ENCODE measurements around the gene CCDC188. TPM values are rescaled to one million over a fixed set of nuclear protein-coding genes. Genes with fewer than 3 reads are reported as not detected.

The CCDC188 gene
- total and polyA plus RNA-seq, 8 donors = 0.10 to 40.8 (median 0.76) TPM; not detected in 1

GRCh38 chr22:20193761-20194494, 43.1 kb upstream of the CCDC188 start:
- DNase-seq = no peak
- Histone ChIP-seq H3K4me1 (no peaks in the 10 kb centered on the region), H3K27me3 (no peaks in the 10 kb centered on the region), H3K27ac (no peak overlapping the region), H3K9me3 (no peaks in the 10 kb centered on the region), H3K4me3 (no peak overlapping the region), H3K36me3 (no peaks in the 10 kb centered on the region)
- 80 to 89% (median 85%) methylated on average over 12 to 17 of the region's 17 CpGs for WGBS, 5 donors
- no peak for TF ChIP-seq POLR2AphosphoS5 (IDR thresholded peaks at IDR 0.05)
- no peak for TF ChIP-seq CTCF (IDR thresholded peaks at IDR 0.05)
- TF ChIP-seq POLR2A (IDR thresholded peaks at IDR 0.05) = no peak
- no peak for TF ChIP-seq EP300 (IDR thresholded peaks at IDR 0.05)
- intact Hi-C loops (cut with DNase I; ENCODE audit: low total_unique reads) = no loop called here

- DNase-seq = no peak
- Histone ChIP-seq H3K27me3 (no peaks in the 10 kb centered on the region), H3K4me1 (no peaks in the 10 kb centered on the region), H3K27ac (no peak overlapping the region), H3K9me3 (no peaks in the 10 kb centered on the region), H3K36me3 (no peaks in the 10 kb centered on the region), H3K4me3 (no peak overlapping the region)
- TF ChIP-seq POLR2A (IDR thresholded peaks at IDR 0.05) (no peak), EP300 (IDR thresholded peaks at IDR 0.05) (no peak), CTCF (IDR thresholded peaks at IDR 0.05) (no peak), POLR2AphosphoS5 (IDR thresholded peaks at IDR 0.05) (no peak)
- intact Hi-C loops (cut with DNase I; ENCODE audit: low total_unique reads) = no loop called here
- WGBS, 5 donors = 73 to 84% (median 83%) methylated on average over 19 to 20 of the region's 20 CpGs
Measured at GRCh38 chr22:20192972-20193760, 42.3 kb upstream of the CCDC188 start.

- intact Hi-C loops (cut with DNase I; ENCODE audit: low total_unique reads) = no loop called here
- H3K9me3 ChIP-seq = no peaks in the 10 kb centered on the region
- no peaks in the 10 kb centered on the region for H3K27me3 ChIP-seq
- no peak for TF ChIP-seq POLR2A (IDR thresholded peaks at IDR 0.05)
- no peak for TF ChIP-seq EP300 (IDR thresholded peaks at IDR 0.05)
- no peak for TF ChIP-seq CTCF (IDR thresholded peaks at IDR 0.05)
- no peak for TF ChIP-seq POLR2AphosphoS5 (IDR thresholded peaks at IDR 0.05)
- no peak overlapping the region for H3K4me3 ChIP-seq
- DNase-seq = no peak
- 79 to 95% (median 87%) methylated on average over 7 to 10 of the region's 10 CpGs for WGBS, 5 donors
- H3K27ac ChIP-seq = no peak overlapping the region
- H3K36me3 ChIP-seq = no peaks in the 10 kb centered on the region
- no peaks in the 10 kb centered on the region for H3K4me1 ChIP-seq
Measured at GRCh38 chr22:20192293-20192971, 41.6 kb upstream of the CCDC188 start.

GRCh38 chr22:20191803-20192202, 40.9 kb upstream of the CCDC188 start:
- H3K4me1 ChIP-seq = no peaks in the 10 kb centered on the region
- no peak overlapping the region for H3K4me3 ChIP-seq
- H3K9me3 ChIP-seq = no peaks in the 10 kb centered on the region
- no peak for DNase-seq
- intact Hi-C loops (cut with DNase I; ENCODE audit: low total_unique reads) = no loop called here
- no peaks in the 10 kb centered on the region for H3K36me3 ChIP-seq
- no peaks in the 10 kb centered on the region for H3K27me3 ChIP-seq
- TF ChIP-seq POLR2AphosphoS5 (IDR thresholded peaks at IDR 0.05) (no peak), CTCF (IDR thresholded peaks at IDR 0.05) (no peak), EP300 (IDR thresholded peaks at IDR 0.05) (no peak), POLR2A (IDR thresholded peaks at IDR 0.05) (no peak)
- H3K27ac ChIP-seq = no peak overlapping the region
- 60 to 81% (median 75%) methylated on average over 2 to 8 of the region's 8 CpGs for WGBS, 5 donors
